GM23338 (cell line): ENCODE data around the gene DSCAML1. TPM values are rescaled to one million over a fixed set of nuclear protein-coding genes. Genes with fewer than 3 reads are reported as not detected.

ENCODE experiments used
- ATAC-seq: fragments of 200-7000 bp; cut with Tn5 transposase; 3 replicates; pipeline ENCODE4 v1.9.1; 2020
- DNase-seq: peaks from one replicate; pipeline ENCODE4 v3.0.0-alpha.2; 2015; ENCODE audit warnings: low spot score
- H2AFZ ChIP-seq: fragments of 200-600 bp; sonication (generic); 2 replicates; pipeline ENCODE4 v1.8.0; 2016; ENCODE audit warnings: antibody characterized with exemption, mild to moderate bottlenecking, moderate library complexity
- H3F3A ChIP-seq: fragments of 200-600 bp; sonication (generic); replicated peaks from 2 replicates; pipeline ENCODE4 v1.8.0; 2017; ENCODE audit warnings: antibody characterized with exemption, mixed run types, low read depth
- H3K27ac ChIP-seq: fragments of 200-600 bp; sonication (generic); 2 replicates; pipeline ENCODE4 v1.6.1; 2016; ENCODE audit warnings: low read depth
- H3K27me3 ChIP-seq: fragments of 200-600 bp; sonication (generic); 2 replicates; pipeline ENCODE4 v1.8.0; 2016; ENCODE audit warnings: mild to moderate bottlenecking, mixed run types, moderate library complexity; ENCODE audit not compliant: insufficient read depth
- H3K36me3 ChIP-seq: fragments of 200-600 bp; sonication (generic); 2 replicates; pipeline ENCODE4 v1.8.0; 2016; ENCODE audit warnings: mild to moderate bottlenecking; ENCODE audit not compliant: insufficient read depth
- H3K4me1 ChIP-seq: fragments of 200-600 bp; sonication (generic); 2 replicates; pipeline ENCODE4 v1.8.0; 2016; ENCODE audit warnings: mild to moderate bottlenecking, moderate library complexity; ENCODE audit not compliant: insufficient read depth
- H3K4me2 ChIP-seq: fragments of 200-600 bp; sonication (generic); 2 replicates; pipeline ENCODE4 v1.7.1; 2017; ENCODE audit warnings: mixed run types
- H3K4me3 ChIP-seq: fragments of 200-600 bp; sonication (generic); 2 replicates; pipeline ENCODE4 v1.6.1; 2016; ENCODE audit warnings: mixed run types
- H3K79me2 ChIP-seq: fragments of 200-600 bp; sonication (generic); replicated peaks from 2 replicates; pipeline ENCODE4 v1.8.0; 2017; ENCODE audit warnings: mild to moderate bottlenecking; ENCODE audit not compliant: insufficient read depth
- H3K9me2 ChIP-seq: fragments of 200-600 bp; sonication (generic); 2 replicates; pipeline ENCODE4 v1.8.0; 2017; ENCODE audit not compliant: insufficient read depth
- H4K20me1 ChIP-seq: fragments of 200-600 bp; sonication (generic); replicated peaks from 2 replicates; pipeline ENCODE4 v1.8.0; 2017; ENCODE audit warnings: mild to moderate bottlenecking; ENCODE audit not compliant: insufficient read depth
- H3K27ac Mint-ChIP-seq: 2 replicates; pipeline ENCODE4 v1.8.0; 2020; ENCODE audit warnings: inconsistent platforms, mild to moderate bottlenecking, moderate library complexity, mixed read lengths
- H3K27me3 Mint-ChIP-seq: 3 replicates; pipeline ENCODE4 v1.8.0; 2022; ENCODE audit warnings: low read depth, mild to moderate bottlenecking, moderate library complexity, mixed read lengths, inconsistent platforms; ENCODE audit not compliant: insufficient read depth, poor library complexity
- H3K36me3 Mint-ChIP-seq: 3 replicates; pipeline ENCODE4 v1.8.0; 2021; ENCODE audit warnings: low read depth, mild to moderate bottlenecking, inconsistent platforms, moderate library complexity, mixed read lengths
- H3K4me1 Mint-ChIP-seq: 3 replicates; pipeline ENCODE4 v1.8.0; 2020; ENCODE audit warnings: mild to moderate bottlenecking, inconsistent platforms, mixed read lengths
- H3K4me3 Mint-ChIP-seq: 3 replicates; pipeline ENCODE4 v1.8.0; 2021; ENCODE audit warnings: moderate library complexity, mild to moderate bottlenecking, inconsistent platforms, mixed read lengths
- H3K9me3 Mint-ChIP-seq: 3 replicates; pipeline ENCODE4 v1.8.0; 2020; ENCODE audit warnings: moderate library complexity, mild to moderate bottlenecking, inconsistent platforms, mixed read lengths
- POLR2AphosphoS5 ChIP-seq: IDR thresholded peaks from 2 replicates; pipeline ENCODE4 v1.6.1; 2016; ENCODE audit warnings: antibody characterized with exemption, low read depth
- STAT1 ChIP-seq: IDR thresholded peaks from one replicate; pipeline ENCODE4 v1.6.1; 2016; ENCODE audit warnings: antibody characterized with exemption; ENCODE audit not compliant: unreplicated experiment
- polyA plus RNA-seq: library from polyadenylated mRNA; unstranded; fragments of >200 nt; fragmentation: Nextera tagmentation; extraction: Ambion mirVana; gene quantifications from 2 replicates; pipeline ENCODE4 v1.2.1, GENCODE V29; 2016
- total RNA-seq: library from RNA; depleted of rRNA; stranded (reverse); fragments of >200 nt; shearing (Covaris generic); gene quantifications from 2 replicates; pipeline ENCODE4 v1.2.3, GENCODE V29; 2014
- TF ChIP-seq, protein P1 (sequence below): fragments of 250-450 bp; sonication (Bioruptor Pico); IDR thresholded peaks from 2 replicates; pipeline ENCODE4 v1.5.0; 2020; ENCODE audit warnings: mild to moderate bottlenecking, moderate library complexity
- TF ChIP-seq, protein P2 (sequence below), 2 experiments: fragments of 200-600 bp in 1 of 2; sonication (generic) in 1 of 2; conservative IDR thresholded peaks; 2 replicates each; pipeline versions ENCODE4 v1.5.1 to v1.6.1; 2016 to 2017; ENCODE audit warnings: antibody characterized with exemption in 2 of 2, low read depth in 2 of 2, mild to moderate bottlenecking in 2 of 2, moderate library complexity in 1 of 2

DSCAML1 gene
- total and polyA plus RNA-seq, 2 experiments from 2014 or later = 0.17 TPM; not detected in 1

DNA sequence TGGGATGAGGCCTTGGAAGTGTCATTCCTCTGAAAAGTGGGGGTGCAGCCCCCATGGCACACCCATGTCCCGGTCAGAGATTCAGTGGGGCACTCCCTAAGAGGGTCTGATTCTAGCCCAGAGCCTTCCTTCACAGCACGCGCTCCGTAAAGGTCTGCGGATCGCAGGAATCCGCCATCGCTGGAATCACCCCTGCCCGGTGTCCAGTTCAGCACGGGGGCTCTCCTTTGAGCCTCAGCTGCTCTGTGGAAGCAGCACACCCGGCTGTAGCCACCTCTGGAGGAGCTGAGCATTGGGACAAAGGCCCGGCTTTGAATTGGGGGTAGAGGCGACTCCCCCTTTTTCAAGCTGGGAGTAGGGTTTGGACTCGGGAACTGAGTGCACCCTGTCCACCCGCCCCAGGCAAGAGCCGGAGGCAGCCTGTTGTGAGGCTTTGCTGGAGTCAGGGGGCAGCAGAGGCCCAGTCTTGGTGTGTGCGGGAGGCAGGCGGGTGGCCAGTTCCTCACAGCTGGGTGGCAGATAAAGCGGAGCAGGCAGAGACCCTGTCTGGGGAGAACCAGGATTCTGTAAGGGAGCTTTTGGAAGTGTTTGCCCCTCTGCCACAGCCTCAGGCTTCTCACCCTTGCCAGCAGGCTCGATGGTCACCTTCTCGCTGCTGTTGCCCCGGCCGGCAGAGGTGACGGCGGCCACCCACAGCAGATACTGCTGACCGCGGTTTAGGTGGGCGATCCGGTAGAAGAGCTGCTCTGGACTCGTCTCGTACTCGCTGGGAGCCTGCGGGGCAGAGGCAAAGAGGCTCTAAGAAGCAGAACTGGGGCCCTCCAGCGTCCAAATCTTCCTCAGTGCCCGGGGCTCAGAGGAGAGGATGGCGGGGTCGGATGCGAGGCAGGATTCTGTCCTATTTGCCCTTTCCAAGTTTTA, 353.5 kb downstream of the DSCAML1 start:
- Histone ChIP-seq H2AFZ (peak overlapping the region; percentile 87), H3K27me3 (no peaks in the 10 kb centered on the region)

DNA sequence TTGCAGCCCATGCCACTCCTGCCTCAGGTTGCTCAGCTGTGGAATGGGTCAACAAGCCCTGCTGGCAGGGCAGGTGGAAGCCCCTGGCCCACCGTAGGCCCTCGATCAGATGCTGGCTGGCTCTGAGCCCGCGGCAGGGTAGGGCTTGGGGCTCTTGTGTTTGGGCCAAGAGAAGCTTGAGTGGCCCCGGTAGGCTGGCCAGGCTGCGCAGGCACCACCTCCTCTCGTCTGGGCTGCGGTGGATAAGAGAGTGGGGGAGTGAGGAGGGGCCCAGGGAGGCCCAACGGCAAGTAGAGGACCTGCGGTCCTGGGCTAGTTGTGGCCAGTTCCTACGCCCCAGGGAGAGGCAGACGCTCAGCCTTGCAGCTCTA, 354.2 kb downstream of the DSCAML1 start:
- peaks cover 4% of the 10 kb centered on the region for H3K27me3 Mint-ChIP-seq
- H3K36me3 Mint-ChIP-seq = no peaks in the 10 kb centered on the region
- Histone ChIP-seq H3K4me3 (no peak overlapping the region), H3K27ac (no peak overlapping the region), H3K4me1 (no peaks in the 10 kb centered on the region), H3K79me2 (no peaks in the 10 kb centered on the region), H3F3A (0 out of 2 replicates have a peak, but pooled peaks cover 2% of the 10 kb centered on the region), H3K36me3 (no peaks in the 10 kb centered on the region), H2AFZ (peak overlapping the region; percentile 87; the same call in 1 of the 2 replicates), H3K4me2 (no peak overlapping the region), H4K20me1 (no peaks in the 10 kb centered on the region), H3K27me3 (no peaks in the 10 kb centered on the region), H3K9me2 (no peaks in the 10 kb centered on the region)
- no peak overlapping the region for H3K27ac Mint-ChIP-seq
- H3K4me1 Mint-ChIP-seq = peaks cover 7% of the 10 kb centered on the region; the same call in 2 of the 3 replicates
- DNase-seq (no peak), ATAC-seq (peak; percentile 17)
- TF ChIP-seq POLR2AphosphoS5 = no peak
- TF ChIP-seq, protein P1, sequence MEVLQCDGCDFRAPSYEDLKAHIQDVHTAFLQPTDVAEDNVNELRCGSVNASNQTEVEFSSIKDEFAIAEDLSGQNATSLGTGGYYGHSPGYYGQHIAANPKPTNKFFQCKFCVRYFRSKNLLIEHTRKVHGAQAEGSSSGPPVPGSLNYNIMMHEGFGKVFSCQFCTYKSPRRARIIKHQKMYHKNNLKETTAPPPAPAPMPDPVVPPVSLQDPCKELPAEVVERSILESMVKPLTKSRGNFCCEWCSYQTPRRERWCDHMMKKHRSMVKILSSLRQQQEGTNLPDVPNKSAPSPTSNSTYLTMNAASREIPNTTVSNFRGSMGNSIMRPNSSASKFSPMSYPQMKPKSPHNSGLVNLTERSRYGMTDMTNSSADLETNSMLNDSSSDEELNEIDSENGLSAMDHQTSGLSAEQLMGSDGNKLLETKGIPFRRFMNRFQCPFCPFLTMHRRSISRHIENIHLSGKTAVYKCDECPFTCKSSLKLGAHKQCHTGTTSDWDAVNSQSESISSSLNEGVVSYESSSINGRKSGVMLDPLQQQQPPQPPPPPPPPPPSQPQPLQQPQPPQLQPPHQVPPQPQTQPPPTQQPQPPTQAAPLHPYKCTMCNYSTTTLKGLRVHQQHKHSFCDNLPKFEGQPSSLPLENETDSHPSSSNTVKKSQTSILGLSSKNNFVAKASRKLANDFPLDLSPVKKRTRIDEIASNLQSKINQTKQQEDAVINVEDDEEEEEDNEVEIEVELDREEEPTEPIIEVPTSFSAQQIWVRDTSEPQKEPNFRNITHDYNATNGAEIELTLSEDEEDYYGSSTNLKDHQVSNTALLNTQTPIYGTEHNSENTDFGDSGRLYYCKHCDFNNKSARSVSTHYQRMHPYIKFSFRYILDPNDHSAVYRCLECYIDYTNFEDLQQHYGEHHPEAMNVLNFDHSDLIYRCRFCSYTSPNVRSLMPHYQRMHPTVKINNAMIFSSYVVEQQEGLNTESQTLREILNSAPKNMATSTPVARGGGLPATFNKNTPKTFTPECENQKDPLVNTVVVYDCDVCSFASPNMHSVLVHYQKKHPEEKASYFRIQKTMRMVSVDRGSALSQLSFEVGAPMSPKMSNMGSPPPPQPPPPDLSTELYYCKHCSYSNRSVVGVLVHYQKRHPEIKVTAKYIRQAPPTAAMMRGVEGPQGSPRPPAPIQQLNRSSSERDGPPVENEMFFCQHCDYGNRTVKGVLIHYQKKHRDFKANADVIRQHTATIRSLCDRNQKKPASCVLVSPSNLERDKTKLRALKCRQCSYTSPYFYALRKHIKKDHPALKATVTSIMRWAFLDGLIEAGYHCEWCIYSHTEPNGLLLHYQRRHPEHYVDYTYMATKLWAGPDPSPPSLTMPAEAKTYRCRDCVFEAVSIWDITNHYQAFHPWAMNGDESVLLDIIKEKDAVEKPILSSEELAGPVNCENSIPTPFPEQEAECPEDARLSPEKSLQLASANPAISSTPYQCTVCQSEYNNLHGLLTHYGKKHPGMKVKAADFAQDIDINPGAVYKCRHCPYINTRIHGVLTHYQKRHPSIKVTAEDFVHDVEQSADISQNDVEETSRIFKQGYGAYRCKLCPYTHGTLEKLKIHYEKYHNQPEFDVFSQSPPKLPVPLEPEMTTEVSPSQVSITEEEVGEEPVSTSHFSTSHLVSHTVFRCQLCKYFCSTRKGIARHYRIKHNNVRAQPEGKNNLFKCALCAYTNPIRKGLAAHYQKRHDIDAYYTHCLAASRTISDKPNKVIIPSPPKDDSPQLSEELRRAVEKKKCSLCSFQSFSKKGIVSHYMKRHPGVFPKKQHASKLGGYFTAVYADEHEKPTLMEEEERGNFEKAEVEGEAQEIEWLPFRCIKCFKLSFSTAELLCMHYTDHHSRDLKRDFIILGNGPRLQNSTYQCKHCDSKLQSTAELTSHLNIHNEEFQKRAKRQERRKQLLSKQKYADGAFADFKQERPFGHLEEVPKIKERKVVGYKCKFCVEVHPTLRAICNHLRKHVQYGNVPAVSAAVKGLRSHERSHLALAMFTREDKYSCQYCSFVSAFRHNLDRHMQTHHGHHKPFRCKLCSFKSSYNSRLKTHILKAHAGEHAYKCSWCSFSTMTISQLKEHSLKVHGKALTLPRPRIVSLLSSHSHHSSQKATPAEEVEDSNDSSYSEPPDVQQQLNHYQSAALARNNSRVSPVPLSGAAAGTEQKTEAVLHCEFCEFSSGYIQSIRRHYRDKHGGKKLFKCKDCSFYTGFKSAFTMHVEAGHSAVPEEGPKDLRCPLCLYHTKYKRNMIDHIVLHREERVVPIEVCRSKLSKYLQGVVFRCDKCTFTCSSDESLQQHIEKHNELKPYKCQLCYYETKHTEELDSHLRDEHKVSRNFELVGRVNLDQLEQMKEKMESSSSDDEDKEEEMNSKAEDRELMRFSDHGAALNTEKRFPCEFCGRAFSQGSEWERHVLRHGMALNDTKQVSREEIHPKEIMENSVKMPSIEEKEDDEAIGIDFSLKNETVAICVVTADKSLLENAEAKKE = no peak
- H3K4me3 Mint-ChIP-seq = no peak overlapping the region
- H3K9me3 Mint-ChIP-seq = no peaks in the 10 kb centered on the region

More for the DNA sequence above, 353.5 kb downstream of the DSCAML1 start:
- DNase-seq (peak; percentile 87), ATAC-seq (peak; percentile 96)
- Histone ChIP-seq H3K36me3 (no peaks in the 10 kb centered on the region), H3K4me2 (no peak overlapping the region), H4K20me1 (no peaks in the 10 kb centered on the region), H3F3A (0 out of 2 replicates have a peak, but pooled peaks cover 2% of the 10 kb centered on the region), H3K27ac (no peak overlapping the region), H3K79me2 (no peaks in the 10 kb centered on the region), H3K9me2 (no peaks in the 10 kb centered on the region), H3K4me3 (no peak overlapping the region), H3K4me1 (no peaks in the 10 kb centered on the region)
- TF ChIP-seq STAT1 = no peak
- TF ChIP-seq, protein P2, sequence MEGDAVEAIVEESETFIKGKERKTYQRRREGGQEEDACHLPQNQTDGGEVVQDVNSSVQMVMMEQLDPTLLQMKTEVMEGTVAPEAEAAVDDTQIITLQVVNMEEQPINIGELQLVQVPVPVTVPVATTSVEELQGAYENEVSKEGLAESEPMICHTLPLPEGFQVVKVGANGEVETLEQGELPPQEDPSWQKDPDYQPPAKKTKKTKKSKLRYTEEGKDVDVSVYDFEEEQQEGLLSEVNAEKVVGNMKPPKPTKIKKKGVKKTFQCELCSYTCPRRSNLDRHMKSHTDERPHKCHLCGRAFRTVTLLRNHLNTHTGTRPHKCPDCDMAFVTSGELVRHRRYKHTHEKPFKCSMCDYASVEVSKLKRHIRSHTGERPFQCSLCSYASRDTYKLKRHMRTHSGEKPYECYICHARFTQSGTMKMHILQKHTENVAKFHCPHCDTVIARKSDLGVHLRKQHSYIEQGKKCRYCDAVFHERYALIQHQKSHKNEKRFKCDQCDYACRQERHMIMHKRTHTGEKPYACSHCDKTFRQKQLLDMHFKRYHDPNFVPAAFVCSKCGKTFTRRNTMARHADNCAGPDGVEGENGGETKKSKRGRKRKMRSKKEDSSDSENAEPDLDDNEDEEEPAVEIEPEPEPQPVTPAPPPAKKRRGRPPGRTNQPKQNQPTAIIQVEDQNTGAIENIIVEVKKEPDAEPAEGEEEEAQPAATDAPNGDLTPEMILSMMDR (conservative IDR thresholded peaks at IDR 0.05; ENCODE audit: low read depth in 2 of 2) = peak; percentile 66 to 94
- Mint-ChIP-seq H3K4me1 (peaks cover 7% of the 10 kb centered on the region; the same call in 2 of the 3 replicates), H3K4me3 (no peak overlapping the region), H3K27me3 (peaks cover 6% of the 10 kb centered on the region), H3K36me3 (no peaks in the 10 kb centered on the region), H3K9me3 (no peaks in the 10 kb centered on the region), H3K27ac (no peak overlapping the region)
